Inflammatory macrophage (primary cell): ENCODE data around the gene PIP5K1C.

Experiments
- DNase-seq, 2 donors: peaks; one replicate each; pipeline ENCODE4 v3.0.0-alpha.2; 2020 to 2022
- total RNA-seq, 18 experiments: gene quantifications; one replicate each; lab custom pipeline; 2026; ENCODE audit warnings: mixed read lengths in 6 of 18, inconsistent platforms in 2 of 18; lab: John Stamatoyannopoulos, UW

Gene PIP5K1C
- 24.2 to 124 (median 54.0) reads per million in 18 experiments for total RNA-seq

GRCh38 chr19:3700242-3701032 is at the start of gene PIP5K1C:
Gene PIP5K1C, minus strand, starts transcription at chr19:3700468. Its CDS starts 78 bp downstream, at chr19:3700390.
- DNase-seq = peak; percentile 87 to 94

GRCh38 chr19:3748965-3749364 is 48.7 kb upstream of the PIP5K1C start:
- no peak for DNase-seq

GRCh38 chr19:3746371-3747056 is 46.2 kb upstream of the PIP5K1C start:
- no peak for DNase-seq

- DNase-seq = no peak
Observed at GRCh38 chr19:3745363-3746045, 45.2 kb upstream of the PIP5K1C start.

GRCh38 chr19:3743486-3743885 is 43.2 kb upstream of the PIP5K1C start:
- peak; percentile 16 to 26 for DNase-seq

- DNase-seq = no peak
Observed at GRCh38 chr19:3740431-3740830, 40.2 kb upstream of the PIP5K1C start.

GRCh38 chr19:3738477-3739220 is 38.4 kb upstream of the PIP5K1C start:
- DNase-seq = no peak

GRCh38 chr19:3737487-3738205 is 37.4 kb upstream of the PIP5K1C start:
- DNase-seq = no peak

- DNase-seq = no peak
Observed at GRCh38 chr19:3736106-3736724, 35.9 kb upstream of the PIP5K1C start.

GRCh38 chr19:3734310-3734600 is 34.0 kb upstream of the PIP5K1C start:
- DNase-seq = no peak

- DNase-seq = no peak
Observed at GRCh38 chr19:3733549-3734309, 33.5 kb upstream of the PIP5K1C start.

GRCh38 chr19:3732108-3732507 is 31.8 kb upstream of the PIP5K1C start:
- no peak for DNase-seq

GRCh38 chr19:3730457-3730958 is 30.2 kb upstream of the PIP5K1C start:
- no peak for DNase-seq

GRCh38 chr19:3725640-3726310 is 25.5 kb upstream of the PIP5K1C start:
- DNase-seq = peak in 1 of 2 donors; percentile 8

GRCh38 chr19:3725121-3725520 is 24.9 kb upstream of the PIP5K1C start:
- no peak for DNase-seq

GRCh38 chr19:3723883-3724282 is 23.6 kb upstream of the PIP5K1C start:
- no peak for DNase-seq

GRCh38 chr19:3723110-3723488 is 22.8 kb upstream of the PIP5K1C start:
- DNase-seq = no peak

- DNase-seq = no peak
Observed at GRCh38 chr19:3722443-3723109, 22.3 kb upstream of the PIP5K1C start.

- no peak for DNase-seq
Observed at GRCh38 chr19:3721887-3722442, 21.7 kb upstream of the PIP5K1C start.
